HG03460 (cell line): Measurements from ENCODE around the gene PAEP.
"Not testable (repeated sequence)": the region's sequence is repeated elsewhere in the genome, so short reads cannot be mapped to it uniquely, and the experiment has no call there.

Source experiments
- ATAC-seq: cut with Tn5 transposase; IDR thresholded peaks from one replicate; pipeline ENCODE4 v1.9.1; 2021; ENCODE audit not compliant: unreplicated experiment

PAEP gene

GRCh38 chr9:135549478-135550343 lies 11.8 kb upstream of the PAEP start:
- ATAC-seq, result not testable (repeated sequence)

DNA sequence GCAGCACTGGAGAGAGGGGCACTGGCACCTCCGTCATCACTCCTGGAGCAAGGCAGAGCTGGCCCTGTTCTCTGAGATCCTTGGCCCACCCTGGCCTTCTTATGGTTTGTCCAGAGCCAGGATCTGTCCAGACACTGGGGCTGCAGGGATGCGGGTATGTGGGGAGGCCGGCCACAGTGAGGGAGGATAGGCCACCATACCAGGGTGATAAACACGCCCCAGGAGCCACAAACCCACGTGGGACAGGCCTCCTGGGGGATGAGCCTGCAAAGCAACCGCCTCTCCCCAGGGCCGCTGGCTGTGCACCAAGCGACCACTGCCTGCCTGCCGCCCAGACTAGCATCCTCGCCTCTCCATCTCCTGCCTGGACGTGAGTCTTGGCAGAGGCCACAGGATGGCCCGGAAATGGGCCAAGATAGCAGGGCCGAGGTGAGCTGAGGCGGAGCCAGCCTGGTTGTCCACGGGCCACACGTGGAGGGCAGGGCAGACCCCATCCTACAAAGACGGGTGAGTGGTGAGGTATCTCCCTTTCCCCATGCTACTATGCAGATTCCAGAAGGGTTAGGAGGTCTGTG lies 11.1 kb upstream of the PAEP start:
- ATAC-seq, result no peak

GRCh38 chr9:135551031-135551430 lies 10.5 kb upstream of the PAEP start:
- ATAC-seq, result no peak

GRCh38 chr9:135551456-135551855 lies 10.1 kb upstream of the PAEP start:
- ATAC-seq, result no peak

DNA sequence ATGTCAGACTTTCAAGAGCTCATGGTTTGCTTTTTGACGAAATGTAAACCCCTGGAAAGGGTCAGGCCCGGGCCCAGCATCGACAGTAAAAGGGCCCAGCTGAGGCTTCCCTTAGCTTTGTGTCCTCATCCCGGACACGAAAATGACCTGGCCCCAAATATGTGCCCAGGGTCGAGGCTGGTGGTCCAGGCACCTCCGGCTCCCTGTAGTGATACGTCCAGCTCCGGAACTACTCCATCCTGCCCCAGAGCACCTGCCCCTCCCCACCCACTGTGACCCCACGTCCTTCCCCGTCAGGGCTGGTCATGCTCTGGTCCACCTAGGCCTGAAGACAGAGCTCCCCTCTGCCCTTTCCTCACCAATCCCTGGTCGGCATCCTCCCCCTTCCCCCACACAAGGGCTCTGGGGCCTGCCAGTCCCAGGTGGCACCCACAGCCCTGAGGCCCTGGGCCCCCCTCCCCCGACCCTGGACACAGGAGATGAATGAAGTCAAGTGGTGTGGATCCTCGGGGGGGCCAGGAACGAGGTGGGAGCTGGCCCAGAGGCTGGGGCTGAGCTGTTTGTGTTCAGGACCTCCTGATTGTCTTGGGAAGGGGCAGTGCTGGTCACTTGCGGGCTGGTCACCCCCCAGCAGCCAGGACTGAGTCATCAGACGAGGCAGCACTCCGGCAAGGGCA lies 9.4 kb upstream of the PAEP start:
- ATAC-seq, result no peak

- ATAC-seq, result no peak
These were observed 8.8 kb upstream of the PAEP start for GRCh38 chr9:135552698-135553171.

GRCh38 chr9:135554718-135555117 lies 6.8 kb upstream of the PAEP start:
- ATAC-seq, result no peak

DNA sequence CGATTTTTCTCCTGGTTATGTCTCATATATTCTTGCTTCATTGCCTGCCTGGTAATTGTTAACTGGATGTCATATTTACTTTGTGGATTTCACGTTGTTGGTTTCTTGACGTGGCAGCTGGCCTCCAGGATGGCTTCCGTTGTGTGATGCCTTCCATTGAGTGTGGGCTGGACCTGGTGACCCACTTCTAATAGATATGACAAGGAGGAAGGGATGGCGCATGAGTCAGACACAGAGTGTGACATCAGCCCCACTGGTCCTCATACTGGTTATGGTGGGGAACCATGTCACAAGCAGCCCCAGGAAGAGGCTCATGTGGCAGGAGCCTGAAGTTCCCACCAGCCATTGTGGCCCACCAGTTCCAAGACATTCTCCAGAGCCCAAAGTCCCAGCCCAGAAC lies 6.4 kb upstream of the PAEP start:
- ATAC-seq, result no peak

GRCh38 chr9:135555910-135556309 lies 5.6 kb upstream of the PAEP start:
- no peak for ATAC-seq

GRCh38 chr9:135559606-135560005 lies 1.9 kb upstream of the PAEP start:
- ATAC-seq, result no peak

- no peak for ATAC-seq
These were observed 734 bp downstream of the PAEP start for GRCh38 chr9:135562235-135562745.

DNA sequence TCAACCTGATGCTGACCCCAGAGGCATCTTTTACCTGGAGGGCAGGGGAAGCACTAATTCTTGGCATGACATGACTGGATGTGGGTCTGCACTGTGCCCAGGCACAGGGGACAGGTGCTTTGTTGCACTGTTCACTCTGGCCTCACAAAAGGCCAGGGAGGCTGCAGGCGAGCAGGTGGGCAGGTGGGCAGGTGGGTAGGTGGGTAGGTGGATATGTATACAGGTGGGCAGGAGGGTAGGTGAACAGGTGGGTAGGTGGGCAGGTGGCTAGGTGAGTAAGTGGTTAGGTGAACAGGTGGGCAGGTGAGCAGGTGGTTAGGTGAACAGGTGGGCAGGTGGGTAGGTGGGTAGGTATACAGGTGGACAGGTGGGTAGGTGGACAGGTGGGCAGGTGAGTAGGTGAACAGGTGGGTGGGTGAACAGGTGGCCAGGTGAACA lies 1.5 kb downstream of the PAEP start:
- ATAC-seq, result no peak

- no peak for ATAC-seq
These were observed 2.3 kb downstream of the PAEP start for GRCh38 chr9:135563858-135564257.

- no peak for ATAC-seq
These were observed 3.6 kb downstream of the PAEP start for GRCh38 chr9:135565141-135565628.

DNA sequence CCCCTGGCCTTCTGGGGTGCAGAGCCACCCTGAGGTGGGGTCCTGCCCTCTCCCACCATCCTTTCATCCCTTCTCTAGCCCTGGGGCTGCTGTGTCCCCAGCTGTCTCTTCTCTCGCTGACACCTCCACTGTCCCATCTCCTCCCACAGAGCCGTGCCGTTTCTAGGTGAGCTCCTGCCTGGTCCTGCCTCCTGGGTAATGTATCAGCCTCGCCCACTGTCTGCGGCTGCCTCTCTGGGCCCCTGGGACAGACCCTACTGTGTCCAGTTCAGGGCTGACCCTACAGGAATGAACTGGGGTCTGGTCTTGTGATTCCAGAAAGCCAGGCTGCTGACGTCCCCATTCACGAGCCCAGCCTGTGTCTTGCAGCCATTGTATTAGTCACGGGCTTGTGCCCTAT lies 4.1 kb downstream of the PAEP start:
- ATAC-seq, result no peak

- no peak for ATAC-seq
These were observed 5.0 kb downstream of the PAEP start for GRCh38 chr9:135566552-135566951.

- no peak for ATAC-seq
These were observed 5.8 kb downstream of the PAEP start for GRCh38 chr9:135567311-135567710.

DNA sequence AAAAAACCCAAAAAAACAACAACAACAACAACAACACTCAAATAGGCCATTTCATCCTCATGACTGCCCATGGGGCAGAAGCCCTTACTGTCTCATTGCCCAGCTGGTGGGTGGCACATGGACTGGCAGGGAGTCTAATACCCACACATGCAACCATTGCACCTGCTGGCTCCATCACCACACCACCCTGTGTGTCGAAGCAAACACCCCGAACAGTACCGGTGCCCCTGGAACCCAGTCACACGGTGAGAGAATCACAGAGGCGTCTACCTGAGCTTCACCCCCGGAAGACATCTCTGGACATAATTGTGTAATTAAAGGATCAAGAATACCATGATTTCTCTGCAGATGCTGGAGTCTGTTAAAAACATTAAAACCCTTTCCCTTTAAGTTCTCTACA lies 6.5 kb downstream of the PAEP start:
- ATAC-seq, result no peak

DNA sequence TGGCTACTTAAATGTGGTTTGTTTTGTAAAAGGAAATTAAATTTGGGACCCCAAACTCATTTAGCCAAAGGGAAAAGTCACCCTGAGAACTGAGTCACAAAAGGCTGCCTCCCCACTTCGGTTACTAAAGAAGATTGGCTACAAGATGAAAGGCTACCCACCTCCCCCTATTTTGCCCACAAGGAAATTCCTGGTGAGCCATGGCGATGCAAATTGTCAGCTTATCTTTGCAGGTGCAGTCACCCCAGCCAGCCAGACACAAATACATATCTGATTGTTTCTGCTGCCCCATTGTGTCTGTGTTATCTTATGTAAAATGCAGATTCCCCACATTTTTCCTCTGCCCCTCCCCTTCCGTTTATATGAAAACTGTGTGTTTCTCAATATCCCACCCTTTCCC lies 8.9 kb downstream of the PAEP start:
- no peak for ATAC-seq

- ATAC-seq, result no peak
These were observed 10.7 kb downstream of the PAEP start for GRCh38 chr9:135572233-135572632.

GRCh38 chr9:135573124-135573523 lies 11.6 kb downstream of the PAEP start:
- ATAC-seq, result no peak

GRCh38 chr9:135574331-135574730 lies 12.8 kb downstream of the PAEP start:
- no peak for ATAC-seq
